HG02938 (cell line): ENCODE data around the gene SLC9A9.

ENCODE experiments used
- ATAC-seq: cut with Tn5 transposase; IDR thresholded peaks from one replicate; pipeline ENCODE4 v1.9.1; 2021; ENCODE audit warnings: mild to moderate bottlenecking, moderate library complexity; ENCODE audit not compliant: unreplicated experiment

The SLC9A9 gene

GRCh38 chr3:143380449-143380848 is 467.8 kb downstream of the SLC9A9 start:
- no peak for ATAC-seq

- no peak for ATAC-seq
These were observed 472.6 kb downstream of the SLC9A9 start for GRCh38 chr3:143375698-143376097.

DNA sequence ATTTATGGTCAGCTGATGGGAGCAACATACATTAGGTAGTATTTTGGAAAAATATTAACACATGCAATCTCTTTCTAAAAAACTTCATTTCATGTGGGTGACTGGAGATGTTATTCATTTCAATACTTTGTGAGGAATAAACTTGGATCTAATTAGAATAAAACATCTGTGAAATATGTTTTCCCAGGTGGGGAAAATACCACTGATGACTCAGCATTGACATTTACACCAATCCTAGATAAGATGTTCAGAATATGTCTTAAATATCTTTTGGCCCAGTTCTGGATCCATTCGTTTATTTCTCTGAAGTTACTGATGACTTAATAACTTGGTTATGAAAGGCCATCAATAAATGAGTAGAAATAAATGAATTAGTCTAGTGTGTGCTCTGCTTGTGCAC is 481.1 kb downstream of the SLC9A9 start:
- no peak for ATAC-seq

GRCh38 chr3:143366672-143367071 is 481.6 kb downstream of the SLC9A9 start:
- ATAC-seq, result no peak

DNA sequence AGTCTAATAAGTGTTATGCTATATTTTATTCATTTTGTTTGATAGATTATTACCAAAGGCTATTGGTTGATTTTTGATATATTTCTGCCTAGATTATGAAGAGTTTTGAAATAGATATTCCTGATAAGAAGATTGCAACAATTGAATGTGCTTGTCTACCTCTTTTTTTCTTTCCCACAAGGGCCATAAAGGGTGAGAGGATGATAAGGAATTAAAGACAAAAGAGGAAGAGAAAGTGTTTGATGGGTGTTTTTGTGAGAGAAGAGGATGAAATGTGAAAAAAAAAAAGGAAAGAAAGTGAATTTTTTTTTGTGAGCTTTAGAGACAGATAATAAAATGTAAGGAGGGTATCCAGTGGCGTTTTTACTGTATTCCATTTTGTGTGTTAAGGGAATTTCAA is 484.3 kb downstream of the SLC9A9 start:
- no peak for ATAC-seq

GRCh38 chr3:143363276-143363675 is 485.0 kb downstream of the SLC9A9 start:
- no peak for ATAC-seq

- ATAC-seq, result no peak
These were observed 485.9 kb downstream of the SLC9A9 start for GRCh38 chr3:143362115-143362991.

DNA sequence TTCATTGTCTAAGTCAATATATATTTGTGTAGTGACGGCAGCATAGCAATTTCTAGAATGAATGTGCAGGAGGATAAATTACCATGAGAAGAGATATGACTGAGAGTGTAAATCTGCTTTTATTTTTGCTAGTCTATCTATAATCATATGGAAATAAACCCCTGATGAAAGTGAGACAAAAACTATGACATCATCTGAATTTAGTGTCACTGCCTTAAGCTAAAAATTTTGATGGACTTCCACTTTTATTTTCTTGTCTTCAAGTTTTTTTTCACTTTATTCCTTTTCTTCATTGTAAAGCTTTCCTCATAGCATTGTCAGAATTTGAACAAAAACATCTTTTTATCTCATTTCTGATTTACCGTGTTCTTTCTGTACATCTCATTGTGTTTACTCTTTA is 486.7 kb downstream of the SLC9A9 start:
- no peak for ATAC-seq

DNA sequence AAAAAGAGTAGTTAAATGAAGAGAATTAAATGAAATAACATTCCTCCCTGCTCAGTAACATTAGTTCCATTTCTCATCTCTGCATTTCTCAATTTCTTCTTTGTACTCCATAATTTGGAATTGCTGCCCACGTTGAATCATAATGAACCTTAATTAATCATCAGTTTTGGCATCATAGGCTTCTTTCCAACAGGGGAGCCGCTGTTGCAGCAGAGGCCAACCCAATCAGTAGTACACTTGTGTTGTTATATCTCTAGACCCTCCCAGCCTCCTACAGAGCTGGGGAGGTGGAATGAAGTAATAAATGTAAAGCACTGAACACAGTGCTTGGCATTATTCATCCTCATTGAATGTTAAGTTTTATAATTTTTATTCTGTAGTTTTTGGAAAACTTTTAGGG is 488.0 kb downstream of the SLC9A9 start:
- ATAC-seq, result no peak

DNA sequence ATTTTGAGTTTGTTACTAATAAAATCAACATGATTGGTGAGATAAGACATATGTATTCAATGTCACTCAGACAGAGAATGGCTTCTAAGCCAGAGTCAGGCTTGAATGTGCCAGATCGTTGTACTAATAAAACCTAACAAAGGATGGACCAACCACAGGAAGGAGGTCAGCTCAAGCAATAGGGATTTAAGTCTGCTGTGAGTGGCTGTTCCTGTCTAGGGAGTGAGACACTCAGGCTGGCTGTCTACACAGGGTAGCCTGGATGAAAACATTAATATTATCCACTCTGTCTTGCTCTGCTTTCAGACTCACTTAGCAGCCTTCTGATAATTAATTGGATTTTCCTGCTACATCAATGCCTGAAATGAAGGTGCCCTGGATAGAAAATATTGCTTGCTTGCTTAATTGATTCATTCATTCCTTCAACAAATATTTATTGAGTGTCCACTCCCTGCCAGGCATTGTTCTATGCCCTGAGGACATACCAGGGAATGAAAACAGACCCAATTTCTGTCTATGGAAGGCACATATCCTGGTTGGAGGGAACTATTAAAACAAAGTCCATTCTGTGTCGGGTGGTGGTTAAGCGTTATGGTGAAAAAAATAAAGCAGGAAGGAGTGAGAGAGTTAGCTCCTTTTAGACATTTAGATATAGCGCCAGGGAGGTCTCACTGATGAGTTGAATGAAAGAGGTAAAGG is 489.3 kb downstream of the SLC9A9 start:
- ATAC-seq, result no peak

GRCh38 chr3:143358155-143358792 is 490.0 kb downstream of the SLC9A9 start:
- no peak for ATAC-seq

GRCh38 chr3:143357700-143358099 is 490.6 kb downstream of the SLC9A9 start:
- no peak for ATAC-seq

DNA sequence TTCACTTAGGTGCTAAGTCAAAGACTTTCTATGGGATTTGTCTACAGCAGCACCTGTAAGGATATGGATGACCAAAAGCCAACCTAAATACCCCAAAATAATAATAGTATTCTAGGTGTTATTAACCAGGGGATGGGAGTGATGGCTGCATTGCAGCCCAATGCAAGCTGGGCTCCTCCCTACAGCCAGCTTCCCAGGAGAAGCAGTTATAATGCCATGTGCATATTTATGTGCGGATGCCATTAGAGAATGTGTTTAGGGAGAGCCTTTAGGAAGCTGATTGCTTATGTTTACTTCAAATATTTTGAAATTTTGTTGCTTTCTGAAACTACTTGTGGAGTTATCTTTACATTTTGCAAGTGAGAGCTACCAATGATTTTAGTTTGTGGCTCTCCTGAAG is 491.4 kb downstream of the SLC9A9 start:
- no peak for ATAC-seq

- ATAC-seq, result no peak
These were observed 493.9 kb downstream of the SLC9A9 start for GRCh38 chr3:143354342-143354741.

DNA sequence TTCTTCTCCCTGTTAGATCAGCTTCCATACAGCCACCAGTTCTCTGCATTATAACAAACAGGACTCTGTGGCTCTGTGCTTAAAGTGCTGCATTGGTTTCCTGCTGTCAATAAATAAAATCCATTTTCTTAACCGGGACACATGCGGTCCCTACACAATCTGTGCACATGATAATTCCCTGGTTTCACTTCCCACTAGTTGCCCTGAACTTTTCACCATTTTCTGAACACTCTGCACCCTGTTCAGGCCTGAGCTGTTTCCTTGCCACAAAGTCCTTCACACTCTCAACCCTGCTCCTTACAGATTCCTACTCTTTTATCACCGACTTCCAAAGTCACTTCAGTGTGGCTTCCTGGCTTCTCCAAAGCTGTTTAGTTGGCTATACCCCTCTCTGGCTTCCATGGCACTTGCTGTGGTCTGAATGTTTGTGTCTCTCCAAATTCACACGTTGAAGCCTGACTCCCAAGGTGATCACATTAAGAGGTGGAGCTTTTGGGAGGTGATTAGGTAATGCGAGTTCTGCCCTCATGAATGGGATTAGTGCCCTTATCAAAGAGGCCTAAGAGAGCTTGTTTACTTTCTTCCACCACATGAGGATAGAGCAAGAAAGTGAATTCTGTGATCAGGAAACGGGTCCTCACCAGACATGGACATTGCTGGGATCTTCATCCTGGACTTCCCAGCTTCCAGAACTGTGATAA is 495.3 kb downstream of the SLC9A9 start:
- no peak for ATAC-seq

- ATAC-seq, result no peak
These were observed 496.2 kb downstream of the SLC9A9 start for GRCh38 chr3:143351895-143352608.

- no peak for ATAC-seq
These were observed 496.9 kb downstream of the SLC9A9 start for GRCh38 chr3:143351354-143351753.

- no peak for ATAC-seq
These were observed 498.8 kb downstream of the SLC9A9 start for GRCh38 chr3:143349455-143349854.

GRCh38 chr3:143348486-143349327 is 499.6 kb downstream of the SLC9A9 start:
- ATAC-seq, result no peak
